GM21619 (cell line): ENCODE data around the gene LLGL1.

Experiments used
- ATAC-seq: cut with Tn5 transposase; IDR thresholded peaks from one replicate; pipeline ENCODE4 v1.9.1; 2021; ENCODE audit not compliant: unreplicated experiment

LLGL1 gene

DNA sequence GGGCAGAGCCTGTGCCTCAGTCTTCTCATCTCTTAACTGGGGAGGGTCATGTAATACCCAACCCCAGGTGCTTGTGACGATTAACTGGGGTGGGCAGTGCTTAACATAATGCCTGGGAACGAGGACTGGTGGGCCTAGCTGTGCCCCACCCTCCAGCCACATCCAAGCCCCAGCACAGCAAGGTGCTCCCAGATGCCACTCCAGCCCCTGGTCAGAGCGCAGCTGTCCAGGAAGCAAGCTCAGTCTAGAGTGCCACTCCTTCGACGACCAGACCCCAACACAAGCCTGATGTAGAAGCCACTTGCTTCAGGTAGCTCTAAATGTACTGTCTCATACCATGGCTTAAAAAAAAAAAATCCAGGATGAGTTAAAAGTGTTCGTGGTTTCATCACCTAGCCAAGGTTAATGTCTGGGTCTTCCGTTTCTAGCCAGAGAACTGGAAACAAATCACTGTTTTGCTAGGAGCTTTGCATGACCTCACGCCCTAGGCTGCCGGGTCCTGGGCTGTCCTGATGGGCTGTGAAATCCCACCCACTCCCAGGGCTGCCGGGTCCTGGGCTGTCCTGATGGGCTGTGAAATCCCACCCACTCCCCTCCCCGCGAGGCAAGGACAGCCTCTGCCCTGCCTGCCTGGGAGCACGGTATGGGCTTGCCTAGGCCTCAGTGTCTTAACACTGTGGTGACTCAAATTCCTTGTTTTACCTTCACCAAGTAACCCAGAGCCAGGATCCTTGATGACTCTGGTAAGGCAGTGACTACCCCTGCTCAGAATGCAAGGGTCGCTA is 42.7 kb downstream of the LLGL1 start:
- ATAC-seq, result no peak

- ATAC-seq, result no peak
Observed at GRCh38 chr17:18270046-18270931, 44.9 kb downstream of the LLGL1 start.

DNA sequence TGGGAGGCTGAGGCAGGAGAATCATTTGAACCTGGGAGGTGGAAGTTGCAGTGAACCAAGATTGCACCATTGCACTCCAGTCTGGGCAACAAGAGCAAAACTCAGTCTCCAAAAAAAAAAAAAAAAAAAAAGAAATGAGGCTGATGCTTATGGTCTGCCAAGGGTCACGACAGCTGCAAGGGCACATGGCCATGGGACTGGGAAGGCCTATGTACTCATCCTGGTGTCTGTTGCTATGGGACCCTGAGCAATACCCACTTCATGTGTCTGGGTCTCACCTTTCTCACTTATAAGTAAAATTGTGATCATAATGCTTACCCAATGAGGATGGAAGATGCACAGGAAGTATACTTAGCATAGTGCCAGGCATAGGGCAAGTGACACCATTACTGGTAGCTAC is 51.6 kb downstream of the LLGL1 start:
- ATAC-seq, result no peak

DNA sequence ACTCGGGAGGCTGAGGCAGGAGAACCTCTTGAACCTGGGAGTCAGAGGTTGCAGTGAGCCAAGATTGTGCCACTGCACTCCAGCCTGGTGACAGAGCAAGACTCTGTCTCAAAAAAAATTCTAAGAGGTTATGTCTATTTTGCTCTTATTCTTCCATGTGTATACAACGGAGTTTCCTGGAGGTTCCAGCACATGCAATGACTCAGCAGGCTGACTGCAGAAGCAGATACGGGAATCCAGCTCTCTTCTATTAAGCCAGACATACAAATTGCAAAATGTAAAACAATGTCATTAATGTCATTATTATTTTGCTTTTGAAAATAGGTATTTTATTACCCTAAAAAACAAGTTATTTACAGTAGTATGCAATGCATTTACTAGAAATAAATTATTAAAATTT is 53.4 kb downstream of the LLGL1 start:
- no peak for ATAC-seq

DNA sequence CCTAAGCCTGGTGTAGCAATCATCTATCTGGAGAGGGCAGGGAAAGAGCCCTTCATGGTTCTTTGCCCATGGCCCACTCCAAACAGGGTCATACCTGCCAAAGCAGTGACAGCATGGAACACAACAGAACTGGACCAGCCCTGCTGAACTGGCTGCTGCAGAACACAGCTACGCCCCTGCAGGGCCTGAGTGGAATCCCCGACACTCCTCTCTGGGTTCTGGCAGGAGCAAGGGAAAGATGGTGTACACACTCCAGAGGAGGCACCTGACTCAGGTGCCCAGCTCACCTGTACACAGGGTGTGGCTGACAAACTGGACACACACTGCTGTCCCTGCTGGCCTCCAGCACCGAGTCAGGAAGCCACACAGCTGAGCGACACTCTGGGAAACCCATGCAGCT is 54.8 kb downstream of the LLGL1 start:
- no peak for ATAC-seq

DNA sequence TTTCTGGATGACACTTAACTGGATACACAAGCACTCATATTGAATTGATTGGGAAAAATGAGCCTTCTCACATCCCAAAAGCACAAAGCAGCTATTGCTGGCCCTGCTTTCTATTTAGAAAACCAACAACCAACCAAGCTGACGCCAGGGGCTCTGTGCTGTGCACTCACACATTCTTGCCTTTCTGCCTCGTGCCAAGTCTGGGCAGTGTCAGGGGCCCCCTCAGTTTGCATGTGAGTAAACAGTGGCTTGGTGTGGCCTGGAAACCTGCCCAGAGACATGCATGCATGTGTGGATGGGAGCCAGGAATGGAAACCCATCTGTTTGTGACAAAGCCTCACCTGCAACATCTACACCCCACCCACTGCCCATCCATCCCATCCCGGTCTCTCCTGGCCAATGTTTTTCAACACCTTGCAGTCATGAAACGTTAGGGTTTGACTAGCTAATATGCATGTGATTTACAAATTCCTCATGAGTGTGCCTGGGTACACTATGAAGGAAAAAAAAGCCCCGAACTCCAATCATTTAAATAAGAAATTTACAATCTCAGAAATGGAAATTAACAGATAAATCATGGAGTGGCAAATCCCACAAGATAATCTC is 55.4 kb downstream of the LLGL1 start:
- no peak for ATAC-seq

- no peak for ATAC-seq
Observed at GRCh38 chr17:18281788-18282187, 56.4 kb downstream of the LLGL1 start.

DNA sequence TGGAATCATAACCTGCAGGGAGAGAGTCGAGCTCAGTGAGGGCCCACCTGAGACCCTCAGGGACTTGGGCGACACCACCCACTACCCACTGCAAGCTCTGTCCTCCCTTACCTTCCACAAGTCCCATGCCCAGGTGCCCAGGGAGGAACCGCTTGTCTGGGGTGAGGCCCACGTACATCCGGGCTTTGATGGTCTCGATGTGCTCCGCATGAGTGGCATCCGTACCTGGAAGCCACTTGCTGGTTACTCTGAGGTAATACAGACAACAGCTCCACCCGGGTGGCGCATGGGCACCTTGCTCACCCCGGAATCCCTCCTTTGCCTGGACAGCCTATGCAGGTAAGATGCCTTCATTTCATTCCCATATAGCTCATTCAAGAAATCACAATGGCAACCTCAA is 59.9 kb downstream of the LLGL1 start:
- no peak for ATAC-seq

GRCh38 chr17:18291718-18292540 is 66.5 kb downstream of the LLGL1 start:
- no peak for ATAC-seq
